Common myeloid progenitor, CD34-positive (primary cell): ENCODE data around the gene CLDN6.

Source experiments
- CTCF ChIA-PET: fragments of 350-600 bp; sonication (Branson Sonifier 250); formaldehyde crosslinking; loops from one replicate; lab custom pipeline; 2021; ENCODE audit warnings: antibody characterized with exemption; lab: Charles Lee
- POLR2A ChIA-PET: fragments of 350-600 bp; sonication (Branson Sonifier 250); formaldehyde crosslinking; loops from one replicate; lab custom pipeline; 2021; ENCODE audit warnings: antibody characterized with exemption; lab: Charles Lee
- DNase-seq, 3 donors: peaks; one replicate each; pipeline versions ENCODE4 v3.0.0 to v3.0.0-alpha.2; 2013
- H3K27ac ChIP-seq, 2 experiments: 1 replicate in 1 of 2; 2 replicates in 1 of 2; pipeline ENCODE4 v1.7.0; 2013; ENCODE audit warnings: inconsistent platforms in 2 of 2, low read length in 2 of 2, mild to moderate bottlenecking in 2 of 2, low read depth in 1 of 2, moderate library complexity in 1 of 2; ENCODE audit not compliant: severe bottlenecking in 2 of 2, insufficient read depth in 1 of 2, poor library complexity in 1 of 2
- H3K27me3 ChIP-seq, 5 experiments: replicated peaks in 2 of 5; 1 replicate in 3 of 5; 2 replicates in 2 of 5; pipeline versions ENCODE4 v1.6.1 to v1.7.0; 2013; ENCODE audit warnings: low read length in 4 of 5, mild to moderate bottlenecking in 2 of 5, moderate library complexity in 2 of 5, inconsistent platforms in 1 of 5; ENCODE audit not compliant: insufficient read depth in 5 of 5, control insufficient read depth in 4 of 5
- H3K36me3 ChIP-seq, 4 experiments: 1 replicate in 2 of 4; 2 replicates in 2 of 4; pipeline versions ENCODE4 v1.6.1 to v1.7.0; 2013; ENCODE audit warnings: low read length in 3 of 4, control low read depth in 1 of 4, mild to moderate bottlenecking in 1 of 4; ENCODE audit not compliant: control insufficient read depth in 4 of 4, insufficient read depth in 4 of 4
- H3K4me1 ChIP-seq, 4 experiments: 1 replicate in 3 of 4; 2 replicates in 1 of 4; pipeline versions ENCODE4 v1.6.1 to v1.7.1; 2013; ENCODE audit warnings: low read length in 3 of 4, mild to moderate bottlenecking in 3 of 4, control low read depth in 1 of 4, inconsistent platforms in 1 of 4, moderate library complexity in 1 of 4; ENCODE audit not compliant: control insufficient read depth in 4 of 4, insufficient read depth in 4 of 4; ENCODE audit errors: control extremely low read depth in 1 of 4
- H3K4me3 ChIP-seq, 7 experiments: 1 replicate in 4 of 7; 2 replicates in 3 of 7; pipeline versions ENCODE4 v1.5.1 to v1.7.0; 2013; ENCODE audit warnings: mild to moderate bottlenecking in 7 of 7, low read length in 6 of 7, moderate library complexity in 6 of 7, inconsistent platforms in 2 of 7, low read depth in 2 of 7, control low read depth in 1 of 7; ENCODE audit not compliant: insufficient read depth in 4 of 7, control insufficient read depth in 1 of 7; ENCODE audit errors: extremely low read depth in 1 of 7
- H3K9me3 ChIP-seq, 5 experiments: 1 replicate in 4 of 5; 2 replicates in 1 of 5; pipeline versions ENCODE4 v1.6.1 to v1.7.1; 2013; ENCODE audit warnings: low read length in 4 of 5, mild to moderate bottlenecking in 2 of 5, inconsistent platforms in 1 of 5, low read depth in 1 of 5, moderate library complexity in 1 of 5; ENCODE audit not compliant: control insufficient read depth in 4 of 5, insufficient read depth in 2 of 5; ENCODE audit errors: control extremely low read depth in 1 of 5
- WGBS: methylation state at CpG from one replicate; pipeline ENCODE4 v1.1.5; 2013; ENCODE audit not compliant: insufficient coverage; 5-methylcytosine and 5-hydroxymethylcytosine counted together

The CLDN6 gene

GRCh38 chr16:2974319-2975056 is 43.5 kb downstream of the CLDN6 start:
- 95% methylated on average over 14 of the region's 15 CpGs for WGBS
- ChIA-PET POLR2A (no interaction called here), CTCF (interaction anchor here (1.0 to 2.8 kb wide), 3 partner anchors 9 to 14 kb away, joined by 3 to 13 read pairs (median 4); a partner anchor contains a TSS)
- Histone ChIP-seq H3K4me1 (peaks cover 0 to 32% (median 16%) of the 10 kb centered on the region in 4 experiments), H3K27me3 (no peaks in the 10 kb centered on the region), H3K36me3 (peaks cover 0 to 79% (median 27%) of the 10 kb centered on the region in 4 experiments), H3K4me3 (no peak overlapping the region), H3K27ac (no peak overlapping the region), H3K9me3 (no peaks in the 10 kb centered on the region)
- DNase-seq: no peak

DNA sequence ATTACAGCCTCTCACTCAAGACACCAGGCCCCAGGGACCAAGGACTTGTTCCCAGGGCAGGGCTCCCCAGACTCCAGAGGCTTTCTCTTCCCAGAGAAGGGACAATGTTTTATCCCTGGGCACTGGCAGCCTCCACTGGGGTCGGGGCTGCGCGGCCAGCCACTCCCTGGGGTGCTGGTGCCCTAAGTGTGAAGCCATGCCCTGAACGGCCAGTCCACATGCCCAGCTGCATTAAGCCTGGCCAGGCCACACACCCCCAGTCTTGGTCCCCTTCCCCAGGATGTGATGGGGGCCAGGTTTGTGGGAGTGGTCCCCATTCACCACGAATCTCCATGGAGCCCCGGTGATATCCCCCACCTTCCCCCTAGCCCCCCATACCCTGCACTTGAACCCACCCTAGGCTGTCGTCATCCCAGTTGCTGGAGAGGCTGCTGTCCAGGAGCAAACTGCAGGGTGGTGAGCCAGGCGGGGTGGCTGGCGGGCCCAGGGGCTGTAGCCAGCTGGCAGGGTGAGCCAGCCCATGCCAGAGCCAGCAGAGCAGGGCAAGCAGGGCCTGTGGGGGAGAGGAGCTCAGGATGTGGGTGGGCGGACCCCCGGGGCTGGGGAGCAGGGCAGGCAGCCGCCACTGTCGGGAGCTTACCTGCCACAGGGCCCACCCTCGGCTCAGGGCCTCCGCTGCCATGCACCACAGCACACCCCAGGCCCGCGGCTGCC is 44.2 kb downstream of the CLDN6 start:
- Histone ChIP-seq H3K27ac (no peak overlapping the region), H3K36me3 (peaks cover 0 to 79% (median 27%) of the 10 kb centered on the region in 4 experiments), H3K4me3 (no peak overlapping the region), H3K4me1 (peaks cover 0 to 30% (median 17%) of the 10 kb centered on the region in 4 experiments), H3K9me3 (no peaks in the 10 kb centered on the region), H3K27me3 (peaks cover 0 to under 1% (median 0%) of the 10 kb centered on the region in 5 experiments)
- CTCF ChIA-PET: interaction anchor here (2.8 kb wide), 1 partner anchor 11 kb away, joined by 13 read pairs; no protein-coding TSS in a partner anchor
- WGBS: 97% methylated on average over 11 of the region's 17 CpGs
- POLR2A ChIA-PET: no interaction called here
- no peak for DNase-seq

DNA sequence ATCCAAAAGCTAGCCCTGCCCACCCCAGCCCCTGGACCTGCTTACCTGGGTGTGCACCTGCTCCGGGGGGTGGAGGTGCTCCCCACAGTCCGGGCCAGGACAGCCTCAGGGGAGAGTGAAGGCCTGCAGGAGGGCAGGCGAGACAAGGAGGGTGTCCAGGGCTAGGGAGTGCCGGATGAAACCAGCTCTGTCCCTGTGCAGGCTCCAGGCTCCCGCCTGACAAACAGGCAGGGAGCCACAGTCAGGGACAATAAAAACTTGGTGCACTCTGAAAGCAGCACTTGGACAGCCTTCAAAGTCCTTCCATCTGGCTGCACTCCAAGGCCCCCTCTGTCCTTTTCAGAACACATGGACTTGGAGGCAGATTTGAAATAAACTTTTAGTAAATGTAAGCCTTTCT is 44.9 kb downstream of the CLDN6 start:
- Histone ChIP-seq H3K27me3 (peaks cover 0 to 8% (median 2%) of the 10 kb centered on the region in 5 experiments), H3K9me3 (no peaks in the 10 kb centered on the region), H3K4me3 (no peak overlapping the region), H3K27ac (no peak overlapping the region), H3K36me3 (peaks cover 0 to 76% (median 27%) of the 10 kb centered on the region in 4 experiments), H3K4me1 (peaks cover 0 to 33% (median 22%) of the 10 kb centered on the region in 4 experiments)
- CTCF ChIA-PET: interaction anchor here (1.1 to 2.8 kb wide), 2 partner anchors 11 to 89 kb away, joined by 3 to 13 read pairs; no protein-coding TSS in a partner anchor
- WGBS: 97% methylated on average over 4 of the region's 5 CpGs
- DNase-seq: no peak
- POLR2A ChIA-PET: no interaction called here

DNA sequence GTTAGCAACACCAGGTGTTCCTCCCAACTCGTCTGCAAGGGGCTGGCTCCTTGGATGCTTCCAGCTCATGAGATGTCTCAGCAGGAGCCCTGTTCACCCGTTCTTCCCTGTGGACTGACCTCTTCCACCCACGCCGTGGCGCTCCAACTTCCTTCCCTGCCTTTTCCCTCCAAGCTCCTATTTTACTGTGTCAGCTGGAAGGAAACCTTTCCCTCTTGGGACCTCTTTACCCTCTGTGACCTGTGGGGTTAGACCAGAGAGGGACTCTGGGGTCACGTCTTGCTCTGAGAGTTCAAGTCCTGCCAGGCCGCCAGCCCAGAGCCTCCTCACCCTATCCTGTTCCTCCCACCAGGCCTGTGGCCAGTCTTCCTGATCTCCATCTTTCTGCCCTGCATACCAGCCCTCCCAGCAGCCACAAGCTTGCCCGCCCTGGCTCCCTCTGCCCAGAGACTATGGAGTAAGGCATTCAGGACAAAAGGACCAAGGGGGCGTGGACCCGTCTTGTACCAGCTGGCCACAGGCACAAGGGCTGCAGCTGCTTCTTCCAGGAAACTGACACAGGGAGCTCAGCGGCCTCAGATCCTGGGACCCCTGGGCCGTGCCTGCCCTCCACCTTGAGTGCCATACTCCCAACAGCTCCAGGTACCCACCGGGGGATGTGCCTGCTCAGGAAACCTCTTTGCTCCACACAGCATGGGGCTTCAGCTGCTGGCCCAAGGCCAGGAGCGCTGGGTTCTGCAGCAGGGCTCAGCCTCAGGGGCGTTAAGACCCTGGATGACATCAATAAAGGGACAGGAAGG is 45.8 kb downstream of the CLDN6 start:
- Histone ChIP-seq H3K36me3 (peaks cover 0 to 67% (median 27%) of the 10 kb centered on the region in 4 experiments), H3K27me3 (peaks cover 0 to 17% (median 9%) of the 10 kb centered on the region in 5 experiments), H3K4me3 (peak overlapping the region in 1 of 7 experiments; percentile 4), H3K9me3 (no peaks in the 10 kb centered on the region), H3K27ac (no peak overlapping the region), H3K4me1 (peaks cover 0 to 33% (median 30%) of the 10 kb centered on the region in 4 experiments)
- CTCF ChIA-PET: interaction anchor here (0.6 to 2.8 kb wide), 6 partner anchors 8 to 1499 kb away, joined by 3 to 13 read pairs (median 4); partner anchors contain the start of gene PKMYT1
- WGBS: 93% methylated on average over 13 of the region's 15 CpGs
- DNase-seq: no peak
- POLR2A ChIA-PET: no interaction called here

GRCh38 chr16:2971134-2971984 is 46.6 kb downstream of the CLDN6 start:
- 98% methylated on average over 28 of the region's 35 CpGs for WGBS
- POLR2A ChIA-PET: no interaction called here
- no peak for DNase-seq
- Histone ChIP-seq H3K4me1 (peaks cover 0 to 40% (median 33%) of the 10 kb centered on the region in 4 experiments), H3K27ac (no peak overlapping the region), H3K27me3 (peaks cover 0 to 25% (median 9%) of the 10 kb centered on the region in 5 experiments), H3K9me3 (no peaks in the 10 kb centered on the region), H3K4me3 (peak overlapping the region in 1 of 7 experiments; percentile 87), H3K36me3 (peaks cover 0 to 59% (median 26%) of the 10 kb centered on the region in 4 experiments)
- CTCF ChIA-PET: interaction anchor here (0.6 to 2.8 kb wide), 5 partner anchors 9 to 1499 kb away, joined by 3 to 13 read pairs (median 4); partner anchors contain the start of gene PKMYT1

- H3K36me3 ChIP-seq: peaks cover 0 to 51% (median 24%) of the 10 kb centered on the region in 4 experiments
- DNase-seq: no peak
- peaks cover 0 to 33% (median 14%) of the 10 kb centered on the region in 5 experiments for H3K27me3 ChIP-seq
- no peaks in the 10 kb centered on the region for H3K9me3 ChIP-seq
- no peak overlapping the region for H3K27ac ChIP-seq
- POLR2A ChIA-PET: interaction anchor here (0.5 to 0.9 kb wide), 3 partner anchors 8 to 58 kb away, joined by 3 to 4 read pairs (median 3); partner anchors contain the start of gene PKMYT1
- CTCF ChIA-PET: interaction anchor here (0.8 to 1.6 kb wide), 9 partner anchors 8 to 102 kb away, joined by 3 to 6 read pairs (median 3); no protein-coding TSS in a partner anchor
- peak overlapping the region in 5 of 7 experiments; percentile 71 to 87 (median 83) for H3K4me3 ChIP-seq
- peaks cover 0 to 47% (median 39%) of the 10 kb centered on the region in 4 experiments for H3K4me1 ChIP-seq
- 100% methylated on average over 5 of the region's 6 CpGs for WGBS
These were observed 47.4 kb downstream of the CLDN6 start for GRCh38 chr16:2970563-2970962.
